ENCODE data around the gene TGFB1. TPM values are rescaled to one million over a fixed set of nuclear protein-coding genes. Genes with fewer than 3 reads are reported as not detected.

The TGFB1 gene
- total and polyA plus RNA-seq, 12 donors: 9.7 to 44.9 (median 13.9) TPM

- ATAC-seq: peak; percentile 35 to 75 (median 64)
- Histone ChIP-seq H3K4me1 (peaks cover 17 to 84% (median 63%) of the 10 kb centered on the region in 9 donors), H3K36me3 (peaks cover 3 to 99% (median 52%) of the 10 kb centered on the region in 9 donors), H3K27ac (peak overlapping the region; percentile 80 to 93 (median 89)), H3K4me3 (no peak overlapping the region), H3K9me3 (no peaks in the 10 kb centered on the region), H3K27me3 (no peaks in the 10 kb centered on the region)
- 20 to 30% methylated on average over 4 of the region's 4 CpGs for WGBS, 2 donors
- intact Hi-C loops (cut with DNase I): loop anchor here in 3 of 10 donors (1.0 to 5.0 kb wide), 3 partner anchors 32 to 36 kb away; partner anchors contain the start of gene HNRNPUL1 (in 1 of the 3)
- TF ChIP-seq CTCF (IDR thresholded peaks at IDR 0.05): no peak
- peak; percentile 64 to 84 for DNase-seq
These were observed 54.0 kb downstream of the TGFB1 start for GRCh38 chr19:41299755-41300089.

- peak in 7 of 8 donors; percentile 7 to 64 (median 17) for ATAC-seq
- intact Hi-C loops (cut with DNase I): loop anchor here in 2 of 10 donors (1.0 to 2.0 kb wide), 2 partner anchors 34 to 36 kb away; partner anchors contain the start of gene HNRNPUL1 (in 1 of the 2)
- Histone ChIP-seq H3K4me1 (peaks cover 16 to 79% (median 58%) of the 10 kb centered on the region in 9 donors), H3K9me3 (no peaks in the 10 kb centered on the region), H3K36me3 (peaks cover 3 to 99% (median 52%) of the 10 kb centered on the region in 9 donors), H3K27me3 (no peaks in the 10 kb centered on the region), H3K27ac (peak overlapping the region; percentile 80 to 93 (median 89)), H3K4me3 (no peak overlapping the region)
- DNase-seq: no peak
- WGBS, 2 donors: 27 to 32% methylated on average over 10 of the region's 10 CpGs
- no peak for TF ChIP-seq CTCF (IDR thresholded peaks at IDR 0.05)
These were observed 54.5 kb downstream of the TGFB1 start for GRCh38 chr19:41299046-41299754.

- Histone ChIP-seq H3K4me3 (no peak overlapping the region), H3K4me1 (peaks cover 16 to 78% (median 58%) of the 10 kb centered on the region in 9 donors), H3K27me3 (no peaks in the 10 kb centered on the region), H3K9me3 (no peaks in the 10 kb centered on the region), H3K36me3 (peaks cover under 1 to 99% (median 52%) of the 10 kb centered on the region in 9 donors), H3K27ac (peak overlapping the region; percentile 80 to 93 (median 89))
- TF ChIP-seq CTCF (IDR thresholded peaks at IDR 0.05): no peak
- WGBS, 2 donors: 14 to 15% methylated on average over 4 of the region's 4 CpGs
- peak; percentile 77 to 90 (median 86) for ATAC-seq
- peak; percentile 81 to 88 for DNase-seq
- intact Hi-C loops (cut with DNase I): loop anchor here in 1 of 10 donors (2.0 kb wide), 1 partner anchor 34 kb away; the partner anchor contains the start of gene HNRNPUL1
These were observed 55.3 kb downstream of the TGFB1 start for GRCh38 chr19:41298348-41298964.

GRCh38 chr19:41297628-41298347 is 55.9 kb downstream of the TGFB1 start:
- no peaks in the 10 kb centered on the region for H3K27me3 ChIP-seq
- H3K4me1 ChIP-seq: peaks cover 16 to 75% (median 58%) of the 10 kb centered on the region in 9 donors
- no peak overlapping the region for H3K4me3 ChIP-seq
- TF ChIP-seq CTCF (IDR thresholded peaks at IDR 0.05): no peak
- no peak for DNase-seq
- peaks cover 1 to 99% (median 52%) of the 10 kb centered on the region in 9 donors for H3K36me3 ChIP-seq
- H3K9me3 ChIP-seq: no peaks in the 10 kb centered on the region
- peak in 7 of 8 donors; percentile 1 to 63 (median 15) for ATAC-seq
- peak overlapping the region; percentile 80 to 93 (median 89) for H3K27ac ChIP-seq
- 49 to 53% methylated on average over 7 of the region's 7 CpGs for WGBS, 2 donors
- intact Hi-C loops (cut with DNase I): loop anchor here in 2 of 10 donors (1.0 to 2.0 kb wide), 2 partner anchors 33 kb away; partner anchors contain the start of gene HNRNPUL1 (in 2 of the 2)

Data from heart right ventricle (tissue), 16 donors.